GM12892 (cell line): ENCODE measurements around the gene FCRL2.

Experiments used
- POLR2A ChIP-seq: IDR thresholded peaks from 2 replicates; pipeline ENCODE4 v1.6.1; 2011; ENCODE audit warnings: low read depth, low read length, control low read depth
- POLR2AphosphoS5 ChIP-seq: IDR thresholded peaks from 2 replicates; pipeline ENCODE4 v1.6.1; 2011; ENCODE audit warnings: low read depth, low read length, control low read depth

DNA sequence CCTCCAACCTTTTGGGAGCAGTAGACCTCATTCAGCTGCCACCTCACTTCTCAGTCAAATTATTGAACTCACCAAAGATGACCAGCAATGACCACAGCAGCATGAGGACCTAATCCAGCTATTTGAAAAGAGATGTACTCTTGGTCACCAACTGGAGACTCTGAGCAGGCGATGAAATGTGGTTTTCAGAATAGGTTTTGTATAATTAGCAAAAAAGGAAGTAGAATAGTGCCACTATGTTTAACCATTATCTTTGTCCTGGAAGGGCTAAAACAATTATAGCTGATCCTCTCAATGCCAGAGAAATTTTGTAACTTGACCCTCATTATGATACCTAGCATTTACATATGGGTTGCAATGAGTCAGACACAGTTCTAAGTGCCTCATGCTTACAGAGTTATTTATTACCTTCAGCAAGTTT lies at the start of gene FCRL2:
- TF ChIP-seq POLR2A (no peak), POLR2AphosphoS5 (no peak)
